ENCODE data around the gene RIMKLA. TPM values are rescaled to one million over a fixed set of nuclear protein-coding genes. Genes with fewer than 3 reads are reported as not detected.

RIMKLA gene
- total and polyA plus RNA-seq, 2 of the 13 experiments (the other 11 are each of a cell fraction or from before 2014, with no cell fraction given) = 2.5 to 3.8 TPM

- TF ChIP-seq ZNF432 (CRISPR knock-in tag; IDR thresholded peaks at IDR 0.05; ENCODE audit: borderline replicate concordance) (no peak), ZNF749 (CRISPR knock-in tag; IDR thresholded peaks at IDR 0.05; ENCODE audit: borderline replicate concordance) (peak; percentile 81; the same call in 1 of the 2 replicates), HES4 (CRISPR knock-in tag; IDR thresholded peaks at IDR 0.05; ENCODE audit: borderline replicate concordance) (no peak), ZNF639 (CRISPR knock-in tag; conservative IDR thresholded peaks at IDR 0.05) (no peak), ATF6 (CRISPR knock-in tag; conservative IDR thresholded peaks at IDR 0.05) (peak; percentile 86; the same call in 1 of the 2 replicates), ZNF660 (CRISPR knock-in tag; IDR thresholded peaks at IDR 0.05; ENCODE audit: borderline replicate concordance, low read depth) (0 out of 2 replicates have a peak, but pooled peaks have one; percentile 30), ZNF574 (CRISPR knock-in tag; IDR thresholded peaks at IDR 0.05) (peak; percentile 59), ZHX2 (IDR thresholded peaks at IDR 0.05; ENCODE audit: low read depth) (peak; percentile 53; the same call in 1 of the 2 replicates), ZHX2 (CRISPR knock-in tag; IDR thresholded peaks at IDR 0.05; ENCODE audit: borderline replicate concordance) (no peak), SP2 (CRISPR knock-in tag; IDR thresholded peaks at IDR 0.05) (no peak)
Measured at GRCh38 chr1:42456010-42456753, 75.6 kb downstream of the RIMKLA start, which contains the start of the genes PPCS and ZMYND12 (continued).

Data from HepG2 (cell line).